Smooth muscle cell (in vitro differentiated cells): Measurements from ENCODE around the gene LRTM2. TPM values are rescaled to one million over a fixed set of nuclear protein-coding genes. Genes with fewer than 3 reads are reported as not detected.

ENCODE experiments used
- DNase-seq: peaks from one replicate; lab custom pipeline; 2025; ENCODE audit not compliant: unreplicated experiment; lab: John Stamatoyannopoulos, UW
- H2AFZ ChIP-seq: fragments of 200-600 bp; sonication (generic); 2 replicates; pipeline ENCODE4 v1.6.0; 2016; ENCODE audit warnings: antibody characterized with exemption, low read depth, mild to moderate bottlenecking
- H3F3A ChIP-seq: fragments of 200-600 bp; sonication (generic); 2 replicates; pipeline ENCODE4 v1.6.0; 2017; ENCODE audit warnings: antibody characterized with exemption, low read depth
- H3K27ac ChIP-seq: fragments of 200-600 bp; sonication (generic); 2 replicates; pipeline ENCODE4 v1.5.1; 2016; ENCODE audit warnings: low read depth, mild to moderate bottlenecking
- H3K27me3 ChIP-seq: fragments of 200-600 bp; sonication (generic); 2 replicates; pipeline ENCODE4 v1.6.1; 2016; ENCODE audit warnings: low read depth, mild to moderate bottlenecking
- H3K36me3 ChIP-seq: fragments of 200-600 bp; sonication (generic); 2 replicates; pipeline ENCODE4 v1.5.1; 2016; ENCODE audit warnings: low read depth
- H3K4me1 ChIP-seq: fragments of 200-600 bp; sonication (generic); 2 replicates; pipeline ENCODE4 v1.5.1; 2016; ENCODE audit warnings: low read depth
- H3K4me2 ChIP-seq: fragments of 200-600 bp; sonication (generic); 2 replicates; pipeline ENCODE4 v1.6.0; 2016; ENCODE audit warnings: mild to moderate bottlenecking
- H3K4me3 ChIP-seq: fragments of 200-600 bp; sonication (generic); 2 replicates; pipeline ENCODE4 v1.5.1; 2016; ENCODE audit warnings: mild to moderate bottlenecking
- H3K79me2 ChIP-seq: fragments of 200-600 bp; sonication (generic); 2 replicates; pipeline ENCODE4 v1.6.0; 2016; ENCODE audit warnings: low read depth, mild to moderate bottlenecking
- H3K9ac ChIP-seq: fragments of 200-600 bp; sonication (generic); 2 replicates; pipeline ENCODE4 v1.6.0; 2016; ENCODE audit warnings: low read depth
- H3K9me3 ChIP-seq: fragments of 200-600 bp; sonication (generic); replicated peaks from 2 replicates; pipeline ENCODE4 v1.5.1; 2016; ENCODE audit warnings: low read depth
- H4K20me1 ChIP-seq: fragments of 200-600 bp; sonication (generic); 2 replicates; pipeline ENCODE4 v1.6.0; 2016; ENCODE audit warnings: low read depth
- CTCF ChIP-seq: fragments of 200-600 bp; sonication (generic); IDR thresholded peaks from 2 replicates; pipeline ENCODE4 v1.5.1; 2017; ENCODE audit warnings: borderline replicate concordance, mild to moderate bottlenecking, antibody characterized with exemption; ENCODE audit not compliant: insufficient read depth, poor library complexity, severe bottlenecking
- WGBS: methylation state at CpG from one replicate; pipeline ENCODE4 v1.1.7; 2016; ENCODE audit warnings: low lambda C conversion rate; 5-methylcytosine and 5-hydroxymethylcytosine counted together
- polyA plus RNA-seq: library from polyadenylated mRNA; unstranded; fragments of >200 nt; fragmentation: Nextera tagmentation; extraction: Ambion mirVana; gene quantifications from 2 replicates; pipeline ENCODE4 v1.2.1, GENCODE V29; 2016
- total RNA-seq: library from RNA; depleted of rRNA; stranded (reverse); fragments of >200 nt; gene quantifications from 2 replicates; pipeline ENCODE4 v1.2.3, GENCODE V29; 2014

LRTM2 gene
- total and polyA plus RNA-seq, 2 experiments from 2014 or later = not detected

GRCh38 chr12:1837541-1838204, 17.3 kb downstream of the LRTM2 start:
- no peaks in the 10 kb centered on the region for H3K36me3 ChIP-seq
- H3K4me3 ChIP-seq = no peak overlapping the region
- no peaks in the 10 kb centered on the region for H4K20me1 ChIP-seq
- H3F3A ChIP-seq = no peaks in the 10 kb centered on the region
- no peaks in the 10 kb centered on the region for H3K9me3 ChIP-seq
- WGBS = 65% methylated on average over 12 of the region's 12 CpGs
- no peak overlapping the region for H3K27ac ChIP-seq
- no peak for TF ChIP-seq CTCF
- H3K4me1 ChIP-seq = peaks cover 5% of the 10 kb centered on the region
- no peak overlapping the region for H2AFZ ChIP-seq
- H3K9ac ChIP-seq = no peak overlapping the region
- H3K4me2 ChIP-seq = peak overlapping the region; percentile 12
- no peaks in the 10 kb centered on the region for H3K79me2 ChIP-seq
- peaks cover 11% of the 10 kb centered on the region for H3K27me3 ChIP-seq
- DNase-seq = no peak

- H3K27me3 ChIP-seq = peaks cover 5% of the 10 kb centered on the region
- no peak for DNase-seq
- H3K9me3 ChIP-seq = no peaks in the 10 kb centered on the region
- H2AFZ ChIP-seq = no peak overlapping the region
- no peak overlapping the region for H3K4me3 ChIP-seq
- TF ChIP-seq CTCF = no peak
- H3K4me2 ChIP-seq = no peak overlapping the region
- no peaks in the 10 kb centered on the region for H3K36me3 ChIP-seq
- no peaks in the 10 kb centered on the region for H3F3A ChIP-seq
- WGBS = 87% methylated on average over 26 of the region's 26 CpGs
- H3K4me1 ChIP-seq = peaks cover 5% of the 10 kb centered on the region
- H3K9ac ChIP-seq = no peak overlapping the region
- H3K27ac ChIP-seq = no peak overlapping the region
- H4K20me1 ChIP-seq = no peaks in the 10 kb centered on the region
- H3K79me2 ChIP-seq = no peaks in the 10 kb centered on the region
Measured at GRCh38 chr12:1838205-1838993, 18.0 kb downstream of the LRTM2 start.

GRCh38 chr12:1838994-1839365, 18.6 kb downstream of the LRTM2 start:
- no peaks in the 10 kb centered on the region for H3K79me2 ChIP-seq
- WGBS = 95% methylated on average over 15 of the region's 15 CpGs
- TF ChIP-seq CTCF = no peak
- H3K4me2 ChIP-seq = no peak overlapping the region
- no peaks in the 10 kb centered on the region for H3F3A ChIP-seq
- no peak overlapping the region for H3K27ac ChIP-seq
- no peaks in the 10 kb centered on the region for H3K9me3 ChIP-seq
- no peak overlapping the region for H3K4me3 ChIP-seq
- H3K27me3 ChIP-seq = peaks cover 4% of the 10 kb centered on the region
- H3K9ac ChIP-seq = no peak overlapping the region
- no peaks in the 10 kb centered on the region for H4K20me1 ChIP-seq
- DNase-seq = no peak
- H2AFZ ChIP-seq = no peak overlapping the region
- no peaks in the 10 kb centered on the region for H3K36me3 ChIP-seq
- H3K4me1 ChIP-seq = peaks cover 5% of the 10 kb centered on the region
